GM18507 (cell line): Measurements from ENCODE around the gene CA11.

ENCODE experiments used
- DNase-seq: peaks from one replicate; pipeline ENCODE4 v3.0.0; 2011; ENCODE audit warnings: low read depth; ENCODE audit not compliant: insufficient read length; ENCODE audit errors: extremely low spot score
- FAIRE-seq: peaks from 2 replicates; lab custom pipeline; 2011; peaks lifted over from hg19 to GRCh38; lab: Jason Lieb, UNC

The CA11 gene

GRCh38 chr19:48598996-48599700 lies 46.8 kb downstream of the CA11 start:
- no peak for FAIRE-seq
- DNase-seq, result no peak

- FAIRE-seq (no peak), DNase-seq (no peak)
These were observed 49.1 kb downstream of the CA11 start for GRCh38 chr19:48596679-48597465.

- DNase-seq (no peak), FAIRE-seq (no peak)
These were observed 49.8 kb downstream of the CA11 start for GRCh38 chr19:48596237-48596636.

GRCh38 chr19:48595833-48596232 lies 50.2 kb downstream of the CA11 start:
- DNase-seq (no peak), FAIRE-seq (no peak)

- DNase-seq, result no peak
These were observed 50.8 kb downstream of the CA11 start for GRCh38 chr19:48595171-48595570.

GRCh38 chr19:48591021-48591420 lies 55.0 kb downstream of the CA11 start:
- DNase-seq (no peak), FAIRE-seq (no peak)

More at GRCh38 chr19:48595171-48595570, 50.8 kb downstream of the CA11 start:
- no peak for FAIRE-seq

GRCh38 chr19:48588670-48589401 lies 57.2 kb downstream of the CA11 start:
- peak; percentile 82 for DNase-seq

More at GRCh38 chr19:48588670-48589401, 57.2 kb downstream of the CA11 start:
- peak; percentile 84 for FAIRE-seq
